Neutrophil (primary cell): ENCODE results near the gene IGF2R.
"Not testable (repeated sequence)": the region's sequence is repeated elsewhere in the genome, so short reads cannot be mapped to it uniquely, and the experiment has no call there.

ENCODE experiments used
- H3K27ac ChIP-seq: fragments of 200-600 bp; sonication (generic); 2 replicates; pipeline ENCODE4 v1.5.1; 2016; ENCODE audit warnings: mild to moderate bottlenecking, moderate library complexity
- H3K27me3 ChIP-seq: fragments of 200-600 bp; sonication (generic); 2 replicates; pipeline ENCODE4 v1.6.0; 2016; ENCODE audit warnings: mild to moderate bottlenecking
- H3K36me3 ChIP-seq: fragments of 200-600 bp; sonication (generic); 2 replicates; pipeline ENCODE4 v1.5.1; 2017
- H3K4me1 ChIP-seq, 2 experiments: fragments of 200-600 bp in 1 of 2; sonication (generic) in 1 of 2; 1 replicate in 1 of 2; 2 replicates in 1 of 2; pipeline versions ENCODE4 v1.5.1 to v1.6.1; 2013 to 2016; ENCODE audit warnings: low read depth in 1 of 2, low read length in 1 of 2, mild to moderate bottlenecking in 1 of 2, moderate library complexity in 1 of 2; ENCODE audit not compliant: control insufficient read depth in 1 of 2, insufficient read depth in 1 of 2
- H3K4me3 ChIP-seq, 2 experiments: fragments of 200-600 bp in 1 of 2; sonication (generic) in 1 of 2; 1 replicate in 1 of 2; 2 replicates in 1 of 2; pipeline ENCODE4 v1.5.1; 2013 to 2016; ENCODE audit warnings: low read depth in 1 of 2, low read length in 1 of 2, mild to moderate bottlenecking in 1 of 2, moderate library complexity in 1 of 2
- H3K9me3 ChIP-seq: fragments of 200-600 bp; sonication (generic); 2 replicates; pipeline ENCODE4 v1.5.1; 2016
- CTCF ChIP-seq: fragments of 200-600 bp; sonication (generic); IDR thresholded peaks from 2 replicates; pipeline ENCODE4 v1.5.1; 2016; ENCODE audit warnings: antibody characterized with exemption

IGF2R gene

DNA sequence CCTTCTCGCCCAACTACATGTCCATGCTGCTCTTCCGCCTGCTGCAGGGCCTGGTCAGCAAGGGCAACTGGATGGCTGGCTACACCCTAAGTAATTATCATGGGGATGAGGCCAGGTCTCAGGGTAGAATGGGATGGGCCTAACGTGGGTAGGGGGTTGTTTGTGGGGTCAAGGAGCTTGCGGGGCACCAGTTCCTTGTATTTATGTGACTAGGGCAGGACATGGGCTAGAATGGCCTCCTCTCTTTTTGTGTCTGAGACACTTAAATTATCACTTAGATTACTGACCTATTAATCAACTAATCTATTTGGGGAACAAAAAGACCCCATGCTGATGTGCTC lies 163.4 kb downstream of the IGF2R start:
- TF ChIP-seq CTCF = no peak
- H3K9me3 ChIP-seq = no peaks in the 10 kb centered on the region
- no peaks in the 10 kb centered on the region for H3K36me3 ChIP-seq
- H3K27ac ChIP-seq = no peak overlapping the region
- no peak overlapping the region for H3K4me3 ChIP-seq
- peaks cover 46% of the 10 kb centered on the region for H3K27me3 ChIP-seq
- H3K4me1 ChIP-seq = no peaks in the 10 kb centered on the region

DNA sequence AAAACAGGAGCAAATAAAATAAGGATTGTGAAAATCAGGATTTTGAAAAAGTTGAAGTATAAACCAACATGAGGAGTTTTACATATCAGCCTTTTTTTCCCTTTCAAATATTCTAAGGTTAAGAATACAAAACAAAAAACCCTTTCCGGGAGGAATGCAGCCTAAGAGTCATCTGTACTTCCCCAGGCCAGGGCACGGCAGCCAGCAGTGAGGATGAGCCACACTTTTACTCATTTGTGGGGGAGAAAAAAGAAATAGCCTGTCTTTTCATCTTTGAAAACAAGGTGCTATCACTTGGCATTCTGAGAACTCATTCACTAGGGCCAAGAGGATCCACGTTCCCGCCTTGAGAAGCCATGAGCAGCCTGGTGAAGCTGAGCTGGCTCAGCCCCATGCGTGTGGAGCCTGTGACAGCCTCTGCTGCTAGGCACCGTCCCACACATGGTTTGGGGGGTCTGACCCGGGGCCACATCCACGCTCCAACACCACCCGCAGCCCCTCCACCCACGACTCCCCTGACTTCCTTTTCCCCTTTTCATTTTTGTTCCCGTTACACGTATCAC lies 164.0 kb downstream of the IGF2R start:
- no peak overlapping the region for H3K27ac ChIP-seq
- no peaks in the 10 kb centered on the region for H3K36me3 ChIP-seq
- peaks cover 47% of the 10 kb centered on the region for H3K27me3 ChIP-seq
- H3K4me3 ChIP-seq = no peak overlapping the region
- H3K4me1 ChIP-seq = no peaks in the 10 kb centered on the region
- no peak for TF ChIP-seq CTCF
- H3K9me3 ChIP-seq = no peaks in the 10 kb centered on the region

DNA sequence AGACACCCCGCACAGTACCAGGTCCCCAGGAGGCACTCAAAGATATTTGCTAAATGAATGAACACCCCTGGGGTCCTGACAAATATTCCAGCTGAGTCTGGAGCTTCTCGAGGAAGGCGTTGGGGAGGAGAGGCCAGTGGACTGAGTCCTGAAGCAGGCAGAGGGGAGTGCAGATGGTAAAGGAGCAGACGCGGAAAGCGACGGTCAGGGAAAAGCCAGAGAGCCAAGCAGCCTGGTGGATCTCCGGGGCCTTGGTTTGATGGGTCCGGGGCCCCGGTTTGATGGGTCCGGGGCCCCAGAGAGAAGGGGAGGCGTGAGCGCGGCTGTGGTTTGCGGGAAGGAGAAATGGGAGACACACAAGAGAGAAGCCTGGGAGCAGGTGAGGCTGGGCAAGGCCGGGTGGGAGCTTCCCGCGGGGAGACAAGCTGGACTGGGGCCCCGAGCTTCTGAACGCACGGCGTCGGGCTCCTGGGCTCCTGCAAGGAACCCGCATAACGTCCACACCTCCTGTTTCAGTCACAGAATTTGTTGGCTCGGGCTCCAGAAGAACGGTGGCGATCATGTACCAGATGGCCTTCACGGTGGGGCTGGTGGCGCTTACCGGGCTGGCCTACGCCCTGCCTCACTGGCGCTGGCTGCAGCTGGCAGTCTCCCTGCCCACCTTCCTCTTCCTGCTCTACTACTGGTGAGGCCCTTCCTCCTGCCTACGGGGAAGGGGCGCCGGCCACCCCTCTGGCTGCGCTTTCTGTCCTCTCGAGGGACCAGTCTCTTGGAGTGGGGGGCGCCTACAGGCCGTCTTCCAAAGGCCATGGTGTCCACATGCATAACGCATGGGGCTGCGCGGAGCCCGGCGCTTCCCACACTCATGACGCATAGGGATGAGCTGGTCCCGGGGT lies 164.8 kb downstream of the IGF2R start:
- no peak for TF ChIP-seq CTCF
- Histone ChIP-seq H3K9me3 (no peaks in the 10 kb centered on the region), H3K4me1 (no peaks in the 10 kb centered on the region), H3K27me3 (peaks cover 44% of the 10 kb centered on the region), H3K4me3 (no peak overlapping the region), H3K36me3 (no peaks in the 10 kb centered on the region), H3K27ac (no peak overlapping the region)

DNA sequence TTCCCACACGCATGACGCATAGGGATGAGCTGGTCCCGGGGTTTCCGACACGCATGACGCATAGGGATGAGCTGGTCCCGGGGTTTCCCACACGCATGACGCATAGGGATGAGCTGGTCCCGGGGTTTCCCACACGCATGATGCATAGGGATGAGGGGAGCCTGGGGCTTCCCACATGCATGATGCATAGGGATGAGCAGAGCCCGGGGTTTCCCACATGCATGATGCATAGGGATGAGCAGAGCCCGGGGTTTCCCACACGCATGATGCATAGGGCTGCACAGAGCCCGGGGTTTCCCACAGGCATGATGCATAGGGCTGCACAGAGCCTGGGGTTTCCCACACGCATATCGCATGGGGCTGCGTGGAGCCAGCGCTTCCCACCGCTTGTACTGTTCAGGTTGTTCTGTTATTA lies 165.5 kb downstream of the IGF2R start:
- H3K27ac ChIP-seq, H3K9me3 ChIP-seq, H3K36me3 ChIP-seq, H3K4me1 ChIP-seq, H3K4me3 ChIP-seq: not testable (repeated sequence)
- H3K27me3 ChIP-seq = peaks cover 41% of the 10 kb centered on the region

GRCh38 chr6:160134779-160135547 lies 166.1 kb downstream of the IGF2R start:
- H3K4me1 ChIP-seq = no peaks in the 10 kb centered on the region
- TF ChIP-seq CTCF = no peak
- H3K9me3 ChIP-seq = no peaks in the 10 kb centered on the region
- peaks cover 41% of the 10 kb centered on the region for H3K27me3 ChIP-seq
- no peaks in the 10 kb centered on the region for H3K36me3 ChIP-seq
- H3K4me3 ChIP-seq = no peak overlapping the region
- H3K27ac ChIP-seq = no peak overlapping the region
